ENCODE results near the gene MLLT1. TPM values are rescaled to one million over a fixed set of nuclear protein-coding genes. Genes with fewer than 3 reads are reported as not detected.

MLLT1 gene
- polyA plus RNA-seq, 1 experiment: 12.3 TPM

GRCh38 chr19:6227936-6228325, 51.8 kb downstream of the MLLT1 start:
- no peak for TF ChIP-seq CTCF (IDR thresholded peaks at IDR 0.05; ENCODE audit: low read depth, low read length)
- no peak overlapping the region for H3K27ac ChIP-seq (ENCODE audit: low read depth, low read length)
- H3K27me3 ChIP-seq (ENCODE audit: control insufficient read depth, insufficient read depth, low read length): no peaks in the 10 kb centered on the region
- no peak for DNase-seq (ENCODE audit: low read depth, low spot score)
- CTCF ChIA-PET: interaction anchor here (1.2 kb wide), 1 partner anchor 9 kb away, joined by 7 read pairs; no protein-coding TSS in a partner anchor
- POLR2A ChIA-PET: interaction anchor here (0.5 to 0.6 kb wide), 2 partner anchors 19 to 90 kb away, joined by 3 read pairs; no protein-coding TSS in a partner anchor
- no peaks in the 10 kb centered on the region; the same call in 1 of the 2 replicates for H3K9me3 ChIP-seq (ENCODE audit: control insufficient read depth, insufficient read depth, low read length)
- no peak overlapping the region for H3K4me3 ChIP-seq (ENCODE audit: low read depth, low read length)

DNA sequence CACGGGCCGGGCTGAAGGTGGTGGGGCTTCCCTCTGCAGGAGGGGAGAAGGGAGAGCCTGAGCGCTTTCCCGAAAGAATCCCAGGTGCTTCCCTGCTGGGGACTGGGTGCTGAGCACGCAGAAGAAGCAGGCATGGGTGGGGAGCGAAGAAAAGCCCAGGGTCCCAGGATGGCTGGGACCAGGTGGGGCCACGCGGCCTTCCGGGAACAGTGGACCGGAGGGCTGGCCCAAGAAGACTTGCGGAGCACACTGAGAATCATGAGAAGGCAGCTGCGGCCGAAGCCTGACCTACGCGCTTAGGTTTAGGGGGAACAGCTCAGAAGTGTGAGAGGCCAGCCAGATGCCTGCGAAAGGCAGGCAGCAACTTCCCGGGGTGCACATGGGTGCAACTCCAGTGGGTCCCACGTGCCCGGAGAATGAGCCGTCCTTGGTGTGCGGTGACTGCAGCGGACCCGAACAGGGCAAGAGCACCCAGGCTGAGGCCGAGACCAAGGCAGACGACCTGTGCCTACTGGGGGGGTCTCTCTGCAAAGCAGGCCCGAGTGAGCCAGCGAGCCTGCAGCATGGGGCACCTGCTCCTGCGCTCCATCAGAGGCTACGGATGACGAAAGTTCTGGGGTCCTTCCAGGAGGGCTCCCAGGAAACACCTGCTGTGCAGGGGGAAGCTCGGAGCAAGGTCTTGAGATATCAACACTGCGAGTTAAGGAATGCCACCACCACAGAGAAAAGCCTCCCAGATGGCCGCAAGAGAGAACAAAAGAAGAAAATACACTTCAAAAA, 52.4 kb downstream of the MLLT1 start:
- Histone ChIP-seq H3K4me3 (ENCODE audit: low read depth, low read length) (no peak overlapping the region), H3K27ac (ENCODE audit: low read depth, low read length) (no peak overlapping the region), H3K27me3 (ENCODE audit: control insufficient read depth, insufficient read depth, low read length) (no peaks in the 10 kb centered on the region), H3K9me3 (ENCODE audit: control insufficient read depth, insufficient read depth, low read length) (no peaks in the 10 kb centered on the region; the same call in 1 of the 2 replicates)
- CTCF ChIA-PET: interaction anchor here (1.2 kb wide), 1 partner anchor 9 kb away, joined by 7 read pairs; no protein-coding TSS in a partner anchor
- no peak for DNase-seq (ENCODE audit: low read depth, low spot score)
- no peak for TF ChIP-seq CTCF (IDR thresholded peaks at IDR 0.05; ENCODE audit: low read depth, low read length)
- POLR2A ChIA-PET: interaction anchor here (0.5 to 0.6 kb wide), 2 partner anchors 19 to 91 kb away, joined by 3 read pairs; no protein-coding TSS in a partner anchor

DNA sequence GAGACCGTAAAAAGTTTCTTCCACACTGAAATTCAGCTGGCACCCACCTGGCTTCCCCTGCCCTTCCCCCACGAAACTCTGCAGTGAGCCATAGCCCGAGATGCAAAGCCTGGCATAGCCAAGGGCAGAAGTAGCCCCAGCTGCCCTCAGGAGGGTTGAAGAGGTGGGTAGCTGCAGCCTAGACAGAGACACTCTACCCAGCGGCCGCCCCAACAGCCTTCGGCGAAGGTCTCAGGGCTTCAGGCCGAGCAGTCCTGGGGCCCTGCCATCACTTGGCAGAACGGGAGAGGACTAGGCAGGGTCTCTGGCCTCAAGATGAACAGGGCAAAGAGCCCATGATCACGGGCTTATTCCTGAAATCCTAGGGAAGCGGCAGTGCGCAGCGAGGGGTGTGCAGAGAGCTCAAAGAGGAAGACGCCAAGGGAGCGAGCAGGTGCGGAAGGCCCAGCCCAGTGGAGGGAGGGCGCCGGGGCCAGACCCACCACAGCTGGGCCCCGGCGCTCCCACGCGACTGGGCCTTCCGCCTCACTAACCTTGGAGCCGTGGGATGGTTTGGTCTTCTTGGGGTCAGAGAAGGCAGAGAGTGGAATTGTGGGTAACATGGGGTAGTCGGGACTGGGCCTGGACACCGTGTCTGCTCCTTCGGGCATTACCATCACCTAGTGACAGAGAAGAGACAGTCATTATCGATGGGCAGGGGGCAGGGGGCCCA, 53.2 kb downstream of the MLLT1 start:
- ChIA-PET CTCF (interaction anchor here (0.8 to 1.2 kb wide), 2 partner anchors 8 to 44 kb away, joined by 3 to 7 read pairs; no protein-coding TSS in a partner anchor), POLR2A (no interaction called here)
- DNase-seq (ENCODE audit: low read depth, low spot score): no peak
- Histone ChIP-seq H3K9me3 (ENCODE audit: control insufficient read depth, insufficient read depth, low read length) (no peaks in the 10 kb centered on the region; the same call in 1 of the 2 replicates), H3K27me3 (ENCODE audit: control insufficient read depth, insufficient read depth, low read length) (no peaks in the 10 kb centered on the region), H3K4me3 (ENCODE audit: low read depth, low read length) (no peak overlapping the region), H3K27ac (ENCODE audit: low read depth, low read length) (no peak overlapping the region)
- TF ChIP-seq CTCF (IDR thresholded peaks at IDR 0.05; ENCODE audit: low read depth, low read length): no peak

- ChIA-PET POLR2A (interaction anchor here (0.6 kb wide), 1 partner anchor 27 kb away, joined by 3 read pairs; no protein-coding TSS in a partner anchor), CTCF (interaction anchor here (0.8 kb wide), 1 partner anchor 45 kb away, joined by 3 read pairs; no protein-coding TSS in a partner anchor)
- Histone ChIP-seq H3K9me3 (ENCODE audit: control insufficient read depth, insufficient read depth, low read length) (no peaks in the 10 kb centered on the region; the same call in 1 of the 2 replicates), H3K27ac (ENCODE audit: low read depth, low read length) (no peak overlapping the region), H3K27me3 (ENCODE audit: control insufficient read depth, insufficient read depth, low read length) (no peaks in the 10 kb centered on the region), H3K4me3 (ENCODE audit: low read depth, low read length) (no peak overlapping the region)
- DNase-seq (ENCODE audit: low read depth, low spot score): no peak
- no peak for TF ChIP-seq CTCF (IDR thresholded peaks at IDR 0.05; ENCODE audit: low read depth, low read length)
These were observed 53.8 kb downstream of the MLLT1 start for GRCh38 chr19:6226012-6226411.

Measured in AG04450 (cell line).